Activated T-cell treated with anti-CD3 and anti-CD28 coated beads, Interleukin-2, amount 50 U/mL, for 4 hours (primary cell): ENCODE measurements around the gene RNF6. TPM values are rescaled to one million over a fixed set of nuclear protein-coding genes. Genes with fewer than 3 reads are reported as not detected.

Experiments
- ATAC-seq, 2 donors: fragments of 200-7000 bp; cut with Tn5 transposase; one replicate each; pipeline ENCODE4 v1.10.0; 2021
- DNase-seq: peaks from one replicate; pipeline ENCODE4 v3.0.0-alpha.2; 2020
- H3K27me3 Mint-ChIP-seq: one replicate; pipeline ENCODE4 v1.8.0; 2021; ENCODE audit warnings: low read depth, mixed read lengths
- H3K36me3 Mint-ChIP-seq: one replicate; pipeline ENCODE4 v1.8.0; 2022; ENCODE audit warnings: mixed read lengths; ENCODE audit not compliant: insufficient read depth
- H3K4me1 Mint-ChIP-seq: one replicate; pipeline ENCODE4 v1.8.0; 2021; ENCODE audit warnings: low read depth, mixed read lengths
- H3K4me3 Mint-ChIP-seq: one replicate; pipeline ENCODE4 v1.8.0; 2021; ENCODE audit warnings: mild to moderate bottlenecking, moderate library complexity, mixed read lengths
- H3K9me3 Mint-ChIP-seq: one replicate; pipeline ENCODE4 v1.8.0; 2021; ENCODE audit warnings: mixed read lengths
- total RNA-seq, 3 donors: library from RNA; stranded (reverse); gene quantifications; one replicate each; pipeline ENCODE4 v1.2.1, GENCODE V29; 2021

The RNF6 gene
- total RNA-seq, 3 donors from 2014 or later, result 65.7 to 68.5 (median 67.7) TPM

GRCh38 chr13:26247011-26247410, 24.9 kb upstream of the RNF6 start:
- H3K36me3 Mint-ChIP-seq, result no peaks in the 10 kb centered on the region
- peaks cover 9% of the 10 kb centered on the region for H3K27me3 Mint-ChIP-seq
- no peaks in the 10 kb centered on the region for H3K9me3 Mint-ChIP-seq
- DNase-seq, result no peak
- no peak for ATAC-seq
- no peaks in the 10 kb centered on the region for H3K4me1 Mint-ChIP-seq
- H3K4me3 Mint-ChIP-seq, result no peak overlapping the region

GRCh38 chr13:26246154-26246553, 24.0 kb upstream of the RNF6 start:
- no peak overlapping the region for H3K4me3 Mint-ChIP-seq
- no peaks in the 10 kb centered on the region for H3K36me3 Mint-ChIP-seq
- peaks cover 11% of the 10 kb centered on the region for H3K27me3 Mint-ChIP-seq
- no peaks in the 10 kb centered on the region for H3K4me1 Mint-ChIP-seq
- no peak for DNase-seq
- ATAC-seq, result no peak
- H3K9me3 Mint-ChIP-seq, result no peaks in the 10 kb centered on the region

- no peaks in the 10 kb centered on the region for H3K36me3 Mint-ChIP-seq
- H3K4me3 Mint-ChIP-seq, result no peak overlapping the region
- no peaks in the 10 kb centered on the region for H3K4me1 Mint-ChIP-seq
- no peaks in the 10 kb centered on the region for H3K9me3 Mint-ChIP-seq
- H3K27me3 Mint-ChIP-seq, result peaks cover 17% of the 10 kb centered on the region
- DNase-seq (no peak), ATAC-seq (no peak)
Observed at GRCh38 chr13:26236296-26236695, 14.2 kb upstream of the RNF6 start.

- peaks cover 7% of the 10 kb centered on the region for H3K27me3 Mint-ChIP-seq
- no peaks in the 10 kb centered on the region for H3K4me1 Mint-ChIP-seq
- no peak overlapping the region for H3K4me3 Mint-ChIP-seq
- H3K36me3 Mint-ChIP-seq, result no peaks in the 10 kb centered on the region
- DNase-seq (no peak), ATAC-seq (no peak)
- H3K9me3 Mint-ChIP-seq, result no peaks in the 10 kb centered on the region
Observed at GRCh38 chr13:26230703-26231102, 8.6 kb upstream of the RNF6 start.

GRCh38 chr13:26229080-26229615, 7.0 kb upstream of the RNF6 start:
- H3K9me3 Mint-ChIP-seq, result no peaks in the 10 kb centered on the region
- no peak overlapping the region for H3K4me3 Mint-ChIP-seq

GRCh38 chr13:26228096-26228495, 6.0 kb upstream of the RNF6 start:
- no peaks in the 10 kb centered on the region for H3K36me3 Mint-ChIP-seq
- no peaks in the 10 kb centered on the region for H3K9me3 Mint-ChIP-seq
- peaks cover 3% of the 10 kb centered on the region for H3K4me1 Mint-ChIP-seq
- ATAC-seq, result no peak
- no peak overlapping the region for H3K4me3 Mint-ChIP-seq
- no peaks in the 10 kb centered on the region for H3K27me3 Mint-ChIP-seq
- no peak for DNase-seq

More at GRCh38 chr13:26229080-26229615, 7.0 kb upstream of the RNF6 start:
- DNase-seq, result no peak
- Mint-ChIP-seq H3K4me1 (no peaks in the 10 kb centered on the region), H3K36me3 (no peaks in the 10 kb centered on the region), H3K27me3 (no peaks in the 10 kb centered on the region)
- ATAC-seq, result no peak

- ATAC-seq, result no peak
- Mint-ChIP-seq H3K9me3 (no peaks in the 10 kb centered on the region), H3K4me3 (no peak overlapping the region)
Observed at GRCh38 chr13:26227166-26227971, 5.3 kb upstream of the RNF6 start.

GRCh38 chr13:26225896-26226617, 3.9 kb upstream of the RNF6 start:
- Mint-ChIP-seq H3K27me3 (no peaks in the 10 kb centered on the region), H3K9me3 (no peaks in the 10 kb centered on the region), H3K36me3 (no peaks in the 10 kb centered on the region), H3K4me1 (peaks cover 14% of the 10 kb centered on the region), H3K4me3 (no peak overlapping the region)
- ATAC-seq, result no peak
- no peak for DNase-seq

More at GRCh38 chr13:26227166-26227971, 5.3 kb upstream of the RNF6 start:
- Mint-ChIP-seq H3K27me3 (no peaks in the 10 kb centered on the region), H3K4me1 (peaks cover 10% of the 10 kb centered on the region), H3K36me3 (no peaks in the 10 kb centered on the region)
- DNase-seq, result no peak

GRCh38 chr13:26222520-26223046, 469 bp upstream of the RNF6 start:
- no peaks in the 10 kb centered on the region for H3K9me3 Mint-ChIP-seq
- peaks cover 13% of the 10 kb centered on the region for H3K36me3 Mint-ChIP-seq
- peak; percentile 64 to 65 for ATAC-seq
- peak overlapping the region; percentile 91 for H3K4me3 Mint-ChIP-seq
- H3K27me3 Mint-ChIP-seq, result no peaks in the 10 kb centered on the region
- peaks cover 34% of the 10 kb centered on the region for H3K4me1 Mint-ChIP-seq
- no peak for DNase-seq

GRCh38 chr13:26221399-26221720, 754 bp downstream of the RNF6 start:
- Mint-ChIP-seq H3K4me1 (peaks cover 34% of the 10 kb centered on the region), H3K9me3 (no peaks in the 10 kb centered on the region), H3K36me3 (peaks cover 19% of the 10 kb centered on the region), H3K27me3 (no peaks in the 10 kb centered on the region), H3K4me3 (peak overlapping the region; percentile 91)
- ATAC-seq (peak in 1 of 2 donors; percentile 4), DNase-seq (no peak)

GRCh38 chr13:26220575-26220974, 1.5 kb downstream of the RNF6 start:
- no peaks in the 10 kb centered on the region for H3K9me3 Mint-ChIP-seq
- no peak for DNase-seq
- H3K27me3 Mint-ChIP-seq, result no peaks in the 10 kb centered on the region
- H3K4me3 Mint-ChIP-seq, result peak overlapping the region; percentile 91
- peaks cover 34% of the 10 kb centered on the region for H3K4me1 Mint-ChIP-seq
- peaks cover 19% of the 10 kb centered on the region for H3K36me3 Mint-ChIP-seq
- no peak for ATAC-seq

GRCh38 chr13:26219726-26220125, 2.4 kb downstream of the RNF6 start:
- Mint-ChIP-seq H3K4me1 (peaks cover 34% of the 10 kb centered on the region), H3K4me3 (peak overlapping the region; percentile 91), H3K27me3 (no peaks in the 10 kb centered on the region), H3K36me3 (peaks cover 26% of the 10 kb centered on the region), H3K9me3 (no peaks in the 10 kb centered on the region)
- ATAC-seq, result no peak
- DNase-seq, result no peak

GRCh38 chr13:26216042-26216441, 6.1 kb downstream of the RNF6 start:
- Mint-ChIP-seq H3K27me3 (no peaks in the 10 kb centered on the region), H3K36me3 (peaks cover 47% of the 10 kb centered on the region), H3K4me1 (peaks cover 27% of the 10 kb centered on the region), H3K4me3 (no peak overlapping the region), H3K9me3 (no peaks in the 10 kb centered on the region)
- DNase-seq (no peak), ATAC-seq (no peak)

GRCh38 chr13:26213982-26214381, 8.1 kb downstream of the RNF6 start:
- Mint-ChIP-seq H3K36me3 (peaks cover 44% of the 10 kb centered on the region), H3K27me3 (no peaks in the 10 kb centered on the region), H3K9me3 (no peaks in the 10 kb centered on the region), H3K4me1 (peaks cover 11% of the 10 kb centered on the region), H3K4me3 (no peak overlapping the region)
- no peak for ATAC-seq
- DNase-seq, result no peak
